Measurements from ENCODE around the gene ART4. TPM values are rescaled to one million over a fixed set of nuclear protein-coding genes. Genes with fewer than 3 reads are reported as not detected.
A peak's percentile ranks its signal among the peaks of the same experiment; 100 is the strongest.

ART4 gene
- polyA plus RNA-seq, 5 donors, result 0.14 to 0.89 (median 0.28) TPM

GRCh38 chr12:14810953-14811483 lies 32.3 kb downstream of the ART4 start:
- no peak for DNase-seq

- DNase-seq, result no peak
Measured at GRCh38 chr12:14810167-14810952, 33.0 kb downstream of the ART4 start.

- no peak for DNase-seq
Measured at GRCh38 chr12:14803830-14804160, 39.5 kb downstream of the ART4 start.

GRCh38 chr12:14803011-14803829 lies 40.1 kb downstream of the ART4 start, which contains the start of the genes C12orf60 and WBP11:
C12orf60 (plus strand) TSS chr12:14803670; CDS start chr12:14822936, 19,266 bp downstream.
WBP11 (minus strand) TSS chr12:14803478; CDS start chr12:14801383, 2,095 bp downstream.
- peak; percentile 95 to 97 for DNase-seq

GRCh38 chr12:14802721-14803010 lies 40.7 kb downstream of the ART4 start:
- DNase-seq, result no peak

- no peak for DNase-seq
Measured at GRCh38 chr12:14802247-14802646, 41.1 kb downstream of the ART4 start.

- peak; percentile 52 to 69 for DNase-seq
Measured at GRCh38 chr12:14795028-14795448, 48.3 kb downstream of the ART4 start.

- no peak for DNase-seq
Measured at GRCh38 chr12:14785568-14785967, 57.8 kb downstream of the ART4 start.

GRCh38 chr12:14784471-14784870 lies 58.9 kb downstream of the ART4 start:
- DNase-seq, result no peak

GRCh38 chr12:14782756-14783155 lies 60.6 kb downstream of the ART4 start:
- DNase-seq, result no peak

GRCh38 chr12:14781563-14781962 lies 61.8 kb downstream of the ART4 start:
- no peak for DNase-seq

- DNase-seq, result no peak
Measured at GRCh38 chr12:14780859-14781258, 62.5 kb downstream of the ART4 start.

GRCh38 chr12:14779834-14780233 lies 63.5 kb downstream of the ART4 start:
- no peak for DNase-seq

GRCh38 chr12:14777271-14777670 lies 66.1 kb downstream of the ART4 start:
- no peak for DNase-seq

- no peak for DNase-seq
Measured at GRCh38 chr12:14776236-14776961, 66.9 kb downstream of the ART4 start.

- no peak for DNase-seq
Measured at GRCh38 chr12:14775636-14775980, 67.7 kb downstream of the ART4 start.

Other genes with a start within 250 kb of the ART4 start
- gene GUCY2C, start 146.9 kb downstream of the ART4 start, polyA plus RNA-seq (ENCODE audit: insufficient read depth in 1 of 5, insufficient read length in 5 of 5, low replicate concordance in 1 of 5), result under 1 TPM; 0.21 to 0.71 (median 0.55) TPM
- gene WBP11, start 40.0 kb downstream of the ART4 start, polyA plus RNA-seq (ENCODE audit: insufficient read depth in 1 of 5, insufficient read length in 5 of 5, low replicate concordance in 1 of 5), result 10 to 100 TPM; 74.4 to 99.3 (median 85.8) TPM
- 1 to 10 TPM; 2.4 to 4.1 (median 3.2) TPM for gene C12orf60, start 39.9 kb downstream of the ART4 start, polyA plus RNA-seq (ENCODE audit: insufficient read depth in 1 of 5, insufficient read length in 5 of 5, low replicate concordance in 1 of 5)
- gene SMCO3, start 29.3 kb downstream of the ART4 start, polyA plus RNA-seq (ENCODE audit: insufficient read depth in 1 of 5, insufficient read length in 5 of 5, low replicate concordance in 1 of 5), result under 1 TPM; 0.42 to 0.82 (median 0.51) TPM
- gene MGP, start 42.3 kb upstream of the ART4 start, polyA plus RNA-seq (ENCODE audit: insufficient read depth in 1 of 5, insufficient read length in 5 of 5, low replicate concordance in 1 of 5), result 100 to 1,000 TPM in 2 of 5 donors, 10 to 100 TPM in 3; 70.2 to 112 (median 96.6) TPM
- gene ERP27, start 95.0 kb upstream of the ART4 start, polyA plus RNA-seq (ENCODE audit: insufficient read depth in 1 of 5, insufficient read length in 5 of 5, low replicate concordance in 1 of 5), result 10 to 100 TPM in 2 of 5 donors, 1 to 10 TPM in 3; 3.4 to 13.3 (median 9.6) TPM
- gene ARHGDIB, start 118.1 kb upstream of the ART4 start, polyA plus RNA-seq (ENCODE audit: insufficient read depth in 1 of 5, insufficient read length in 5 of 5, low replicate concordance in 1 of 5), result 10 to 100 TPM; 66.1 to 79.6 (median 76.2) TPM
- gene PDE6H, start 129.5 kb upstream of the ART4 start, polyA plus RNA-seq (ENCODE audit: insufficient read depth in 1 of 5, insufficient read length in 5 of 5, low replicate concordance in 1 of 5), result not detected